SK-N-SH (cell line): ENCODE measurements around the gene SLAMF8. TPM values are rescaled to one million over a fixed set of nuclear protein-coding genes. Genes with fewer than 3 reads are reported as not detected.

Experiments
- CTCF ChIA-PET: fragments of 300-600, 350-600 bp; formaldehyde crosslinking; extraction: SDS; loops from one replicate; lab custom pipeline; 2021; lab: Yijun Ruan, JAX
- POLR2A ChIA-PET: fragments of 350-600 bp; sonication (Branson Sonifier 250); formaldehyde crosslinking; extraction: SDS; loops from one replicate; lab custom pipeline; 2020; ENCODE audit warnings: antibody characterized with exemption, inconsistent platforms; lab: Yijun Ruan, JAX
- DNase-seq: peaks from one replicate; pipeline ENCODE4 v3.0.0; 2012
- H2AFZ ChIP-seq: fragments of 200-600 bp; sonication (generic); 2 replicates; pipeline ENCODE4 v1.8.1; 2016; ENCODE audit warnings: antibody characterized with exemption, mild to moderate bottlenecking, low read depth
- H3F3A ChIP-seq: fragments of 200-600 bp; sonication (generic); replicated peaks from 2 replicates; pipeline ENCODE3; 2016; ENCODE audit warnings: antibody characterized with exemption, mild to moderate bottlenecking; ENCODE audit not compliant: insufficient read depth
- H3K27ac ChIP-seq, 2 experiments: fragments of 200-500 bp in 1 of 2; fragments of 200-600 bp in 1 of 2; sonication (Bioruptor generic) in 1 of 2; sonication (generic), shearing (Covaris generic) in 1 of 2; 2 replicates each; pipeline versions ENCODE4 v1.5.1 to v1.6.1; 2014 to 2016; ENCODE audit warnings: low read depth in 2 of 2, inconsistent platforms in 1 of 2, low read length in 1 of 2, mild to moderate bottlenecking in 1 of 2, mixed read lengths in 1 of 2
- H3K27me3 ChIP-seq: fragments of 200-600 bp; sonication (generic), shearing (Covaris generic); 2 replicates; pipeline ENCODE4 v1.6.1; 2016; ENCODE audit warnings: mixed run types; ENCODE audit not compliant: insufficient read depth
- H3K36me3 ChIP-seq, 2 experiments: fragments of 200-500 bp in 1 of 2; fragments of 200-600 bp in 1 of 2; sonication (Bioruptor generic) in 1 of 2; sonication (generic) in 1 of 2; replicated peaks in 1 of 2; 2 replicates each; pipeline versions ENCODE3 to v1.5.1; 2014 to 2016; ENCODE audit warnings: low read length in 1 of 2, mild to moderate bottlenecking in 1 of 2; ENCODE audit not compliant: insufficient read depth in 2 of 2, control insufficient read depth in 1 of 2
- H3K4me1 ChIP-seq, 2 experiments: fragments of 200-500 bp in 1 of 2; fragments of 200-600 bp in 1 of 2; sonication (Bioruptor generic) in 1 of 2; sonication (generic), shearing (Covaris generic) in 1 of 2; 2 replicates each; pipeline versions ENCODE4 v1.5.1 to v1.6.1; 2014 to 2016; ENCODE audit warnings: low read depth in 1 of 2, low read length in 1 of 2, mixed run types in 1 of 2; ENCODE audit not compliant: insufficient read depth in 2 of 2, control insufficient read depth in 1 of 2
- H3K4me2 ChIP-seq: fragments of 200-600 bp; sonication (generic), shearing (Covaris generic); 2 replicates; pipeline ENCODE4 v1.6.1; 2017; ENCODE audit warnings: mixed run types
- H3K4me3 ChIP-seq, 2 experiments: fragments of 200-500 bp in 1 of 2; fragments of 200-600 bp in 1 of 2; sonication (Bioruptor generic) in 1 of 2; sonication (generic), shearing (Covaris generic) in 1 of 2; 2 replicates each; pipeline versions ENCODE4 v1.5.1 to v1.8.1; 2014 to 2016; ENCODE audit warnings: low read depth in 2 of 2, inconsistent platforms in 1 of 2, low read length in 1 of 2, mild to moderate bottlenecking in 1 of 2, mixed read lengths in 1 of 2, moderate library complexity in 1 of 2
- H3K79me2 ChIP-seq: fragments of 200-600 bp; sonication (generic); 2 replicates; pipeline ENCODE4 v1.8.1; 2017; ENCODE audit warnings: mild to moderate bottlenecking; ENCODE audit not compliant: insufficient read depth
- H3K9ac ChIP-seq: fragments of 200-600 bp; sonication (generic); 2 replicates; pipeline ENCODE4 v1.6.1; 2017; ENCODE audit warnings: mixed run types
- H3K9me2 ChIP-seq: fragments of 200-600 bp; sonication (generic); 2 replicates; pipeline ENCODE4 v1.6.1; 2017; ENCODE audit warnings: mixed run types
- H3K9me3 ChIP-seq: fragments of 200-600 bp; sonication (generic); 2 replicates; pipeline ENCODE4 v1.6.1; 2017; ENCODE audit warnings: mixed run types, mild to moderate bottlenecking, moderate library complexity
- H4K20me1 ChIP-seq: fragments of 200-600 bp; sonication (generic); 2 replicates; pipeline ENCODE4 v1.6.1; 2017; ENCODE audit warnings: mild to moderate bottlenecking, mixed run types; ENCODE audit not compliant: insufficient read depth
- CHD2 ChIP-seq: fragments of 150-350 bp; IDR thresholded peaks from 2 replicates; pipeline ENCODE4 v1.6.1; 2018; ENCODE audit warnings: low read length; ENCODE audit not compliant: partially characterized antibody
- CTCF ChIP-seq: fragments of 200-600 bp; sonication (generic); IDR thresholded peaks from 2 replicates; pipeline ENCODE4 v1.6.1; 2017; ENCODE audit warnings: antibody characterized with exemption, mild to moderate bottlenecking, moderate library complexity
- EZH2phosphoT487 ChIP-seq: fragments of 200-600 bp; sonication (generic); IDR thresholded peaks from 2 replicates; pipeline ENCODE4 v1.6.1; 2017; ENCODE audit warnings: low read depth, mixed run types, mild to moderate bottlenecking, antibody characterized with exemption, moderate library complexity, borderline replicate concordance
- FOSL2 ChIP-seq: IDR thresholded peaks from 2 replicates; pipeline ENCODE4 v1.4.0; 2012; ENCODE audit warnings: low read depth, mild to moderate bottlenecking, moderate library complexity, borderline replicate concordance
- FOXM1 ChIP-seq: IDR thresholded peaks from 2 replicates; pipeline ENCODE4 v1.4.0; 2012; ENCODE audit warnings: low read depth, mild to moderate bottlenecking
- GABPA ChIP-seq: IDR thresholded peaks from 2 replicates; pipeline ENCODE4 v1.4.0; 2012; ENCODE audit warnings: low read depth, mild to moderate bottlenecking
- GATA2 ChIP-seq: sonication (generic); formaldehyde crosslinking; IDR thresholded peaks from 2 replicates; pipeline ENCODE4 v1.5.0; 2020; ENCODE audit warnings: mild to moderate bottlenecking, missing genetic modification reagents
- JUND ChIP-seq: IDR thresholded peaks from 2 replicates; pipeline ENCODE4 v1.4.0; 2012
- MAX ChIP-seq: IDR thresholded peaks from 2 replicates; pipeline ENCODE4 v1.4.0; 2012; ENCODE audit warnings: low read depth
- MEF2A ChIP-seq: IDR thresholded peaks from 2 replicates; pipeline ENCODE4 v1.4.0; 2012; ENCODE audit warnings: low read depth, borderline replicate concordance
- MXI1 ChIP-seq: IDR thresholded peaks from 2 replicates; pipeline ENCODE4 v1.6.1; 2012; ENCODE audit warnings: mild to moderate bottlenecking, low read depth, low read length, improper control_type of control experiment
- NFIC ChIP-seq: IDR thresholded peaks from 2 replicates; pipeline ENCODE4 v1.4.0; 2012; ENCODE audit warnings: borderline replicate concordance
- NRF1 ChIP-seq: IDR thresholded peaks from 2 replicates; pipeline ENCODE4 v1.6.1; 2012; ENCODE audit warnings: low read depth, mild to moderate bottlenecking, low read length
- RAD21 ChIP-seq: IDR thresholded peaks from 2 replicates; pipeline ENCODE4 v1.6.1; 2012; ENCODE audit warnings: mild to moderate bottlenecking, low read length
- REST ChIP-seq: IDR thresholded peaks from 2 replicates; pipeline ENCODE4 v1.6.1; 2012; ENCODE audit warnings: mild to moderate bottlenecking, low read depth, low read length, moderate library complexity
- RFX5 ChIP-seq: IDR thresholded peaks from 2 replicates; pipeline ENCODE4 v1.6.1; 2012; ENCODE audit warnings: mild to moderate bottlenecking, improper control_type of control experiment, low read length
- RXRA ChIP-seq: IDR thresholded peaks from 2 replicates; pipeline ENCODE4 v1.4.0; 2012; ENCODE audit warnings: low read depth, mild to moderate bottlenecking, borderline replicate concordance
- SIN3A ChIP-seq: IDR thresholded peaks from 2 replicates; pipeline ENCODE4 v1.6.1; 2012; ENCODE audit warnings: low read depth, mild to moderate bottlenecking, low read length, moderate library complexity, borderline replicate concordance
- SMC3 ChIP-seq: IDR thresholded peaks from 2 replicates; pipeline ENCODE4 v1.6.1; 2012; ENCODE audit warnings: low read depth, low read length, improper control_type of control experiment
- TAF1 ChIP-seq: IDR thresholded peaks from 2 replicates; pipeline ENCODE4 v1.6.1; 2012; ENCODE audit warnings: low read depth, mild to moderate bottlenecking, low read length, moderate library complexity, borderline replicate concordance
- USF1 ChIP-seq: IDR thresholded peaks from 2 replicates; pipeline ENCODE4 v1.4.0; 2012; ENCODE audit warnings: low read depth, borderline replicate concordance
- WGBS: methylation state at CpG from one replicate; pipeline ENCODE4 v1.1.6; 2017; ENCODE audit warnings: low lambda C conversion rate; 5-methylcytosine and 5-hydroxymethylcytosine counted together
- polyA plus RNA-seq, 3 experiments: library from polyadenylated mRNA; depleted of rRNA; stranded (reverse); fragments of >200 nt; gene quantifications; 2 replicates each; pipeline ENCODE4 v1.2.3, GENCODE V29; 2012

The SLAMF8 gene
- polyA plus RNA-seq, 1 of the 3 experiments (the other 2 are of a cell fraction): not detected

GRCh38 chr1:159862557-159862956, 35.9 kb downstream of the SLAMF8 start, which contains the start of gene VSIG8:
Gene VSIG8, minus strand, starts transcription at chr1:159862657. Its CDS starts 136 bp downstream, at chr1:159862521.
- H3K9ac ChIP-seq: no peak within 1 kb of the TSS
- POLR2A ChIA-PET: no interaction called here
- H3K9me2 ChIP-seq: no peaks in the 10 kb centered on the region
- no peak within 1 kb of the TSS for H3K27ac ChIP-seq
- H3K79me2 ChIP-seq: no peaks in the 10 kb centered on the region
- no peaks in the 10 kb centered on the region for H3K36me3 ChIP-seq
- H3K27me3 ChIP-seq: no peaks in the 10 kb centered on the region
- no peak for DNase-seq
- H3K9me3 ChIP-seq: no peaks in the 10 kb centered on the region
- TF ChIP-seq FOXM1 (no peak), FOSL2 (no peak), GABPA (no peak), RXRA (no peak), JUND (no peak), MXI1 (no peak), NRF1 (no peak), SMC3 (no peak), RAD21 (no peak), EZH2phosphoT487 (no peak), USF1 (no peak), NFIC (no peak), TAF1 (no peak), SIN3A (no peak), CHD2 (no peak)
- no peak within 1 kb of the TSS for H2AFZ ChIP-seq
- H3K4me1 ChIP-seq: peaks cover 0 to 11% of the 10 kb centered on the region in 2 experiments; a peak in 1 of 4 replicates
- no peaks in the 10 kb centered on the region for H4K20me1 ChIP-seq
- no peaks in the 10 kb centered on the region for H3F3A ChIP-seq
- H3K4me3 ChIP-seq: no peak within 1 kb of the TSS
- no peak within 1 kb of the TSS for H3K4me2 ChIP-seq
- WGBS: 79% methylated on average over 4 of the region's 4 CpGs
- CTCF ChIA-PET: interaction anchor here (1.7 to 4.9 kb wide), 2 partner anchors 28 to 63 kb away, joined by 6 to 14 read pairs; no protein-coding TSS in a partner anchor

- no peaks in the 10 kb centered on the region for H3K9me3 ChIP-seq
- H3K27ac ChIP-seq: no peak overlapping the region
- H3K4me3 ChIP-seq: no peak overlapping the region
- no peak overlapping the region for H3K4me2 ChIP-seq
- no peaks in the 10 kb centered on the region for H3K9me2 ChIP-seq
- no peak for DNase-seq
- H3F3A ChIP-seq: no peaks in the 10 kb centered on the region
- no peaks in the 10 kb centered on the region for H3K36me3 ChIP-seq
- no peaks in the 10 kb centered on the region for H3K79me2 ChIP-seq
- WGBS: 88% methylated on average over 2 of the region's 2 CpGs
- ChIA-PET CTCF (interaction anchor here (0.7 to 4.9 kb wide), 4 partner anchors 17 to 144 kb away, joined by 3 to 14 read pairs (median 4); no protein-coding TSS in a partner anchor), POLR2A (no interaction called here)
- H3K9ac ChIP-seq: no peak overlapping the region
- H2AFZ ChIP-seq: no peak overlapping the region
- peaks cover 2 to 18% of the 10 kb centered on the region in 2 experiments; a peak in 1 of 4 replicates for H3K4me1 ChIP-seq
- H3K27me3 ChIP-seq: no peaks in the 10 kb centered on the region
- no peaks in the 10 kb centered on the region for H4K20me1 ChIP-seq
- TF ChIP-seq MEF2A (no peak), JUND (no peak), MAX (no peak), SIN3A (no peak), CHD2 (no peak), RFX5 (no peak), GATA2 (CRISPR knock-in tag) (no peak), EZH2phosphoT487 (no peak), RAD21 (no peak), REST (no peak), TAF1 (no peak), GABPA (no peak), MXI1 (no peak), CTCF (no peak), USF1 (no peak)
Observed at GRCh38 chr1:159864262-159864661, 37.6 kb downstream of the SLAMF8 start.
